Fibroblast of lung (primary cell): ENCODE data around the gene FHAD1. TPM values are rescaled to one million over a fixed set of nuclear protein-coding genes. Genes with fewer than 3 reads are reported as not detected.

ENCODE experiments used
- DNase-seq, 2 donors: peaks; one replicate each; pipeline versions ENCODE4 v3.0.0 to v3.0.0-alpha.2; 2010; ENCODE audit warnings: low read depth in 2 of 2
- H2AFZ ChIP-seq: 2 replicates; pipeline ENCODE4 v1.5.1; 2012; ENCODE audit warnings: low read length, control low read depth, inconsistent platforms
- H3K27ac ChIP-seq: 2 replicates; pipeline ENCODE4 v1.5.1; 2011; ENCODE audit warnings: low read length, control low read depth; ENCODE audit not compliant: insufficient read depth
- H3K27me3 ChIP-seq: 2 replicates; pipeline ENCODE4 v1.5.1; 2011; ENCODE audit warnings: mild to moderate bottlenecking, low read length; ENCODE audit not compliant: control insufficient read depth, insufficient read depth
- H3K36me3 ChIP-seq: 2 replicates; pipeline ENCODE4 v1.5.1; 2011; ENCODE audit warnings: low read length; ENCODE audit not compliant: control insufficient read depth, insufficient read depth
- H3K4me1 ChIP-seq: 2 replicates; pipeline ENCODE4 v1.5.1; 2011; ENCODE audit warnings: low read length; ENCODE audit not compliant: control insufficient read depth, insufficient read depth; ENCODE audit errors: extremely low read depth
- H3K4me2 ChIP-seq: 2 replicates; pipeline ENCODE4 v1.5.1; 2011; ENCODE audit warnings: low read length, control low read depth; ENCODE audit not compliant: insufficient read depth; ENCODE audit errors: extremely low read depth
- H3K4me3 ChIP-seq, 4 experiments: fragments of 200-600 bp in 1 of 4; sonication (generic) in 1 of 4; replicated peaks in 1 of 4; 2 replicates each; pipeline ENCODE4 v1.5.1; 2011 to 2016; ENCODE audit warnings: low read length in 4 of 4, low read depth in 3 of 4, mild to moderate bottlenecking in 3 of 4, control low read depth in 2 of 4, inconsistent platforms in 1 of 4, mixed read lengths in 1 of 4; ENCODE audit not compliant: insufficient read depth in 1 of 4; ENCODE audit errors: control extremely low read depth in 1 of 4
- H3K79me2 ChIP-seq: 2 replicates; pipeline ENCODE4 v1.5.1; 2012; ENCODE audit warnings: mild to moderate bottlenecking, low read length, inconsistent platforms; ENCODE audit not compliant: control insufficient read depth, insufficient read depth
- H3K9ac ChIP-seq: 2 replicates; pipeline ENCODE4 v1.5.1; 2011; ENCODE audit warnings: mild to moderate bottlenecking, low read length, control low read depth; ENCODE audit not compliant: insufficient read depth
- H3K9me3 ChIP-seq: 2 replicates; pipeline ENCODE4 v1.5.1; 2012; ENCODE audit warnings: low read depth, low read length; ENCODE audit not compliant: control insufficient read depth, insufficient read depth
- H4K20me1 ChIP-seq: 2 replicates; pipeline ENCODE4 v1.5.1; 2011; ENCODE audit warnings: low read length; ENCODE audit not compliant: control insufficient read depth, insufficient read depth; ENCODE audit errors: extremely low read depth
- CTCF ChIP-seq, 2 donors: IDR thresholded peaks in 1 of 2; conservative IDR thresholded peaks in 1 of 2; 1 replicate in 1 of 2; 2 replicates in 1 of 2; pipeline ENCODE4 v1.5.1; 2011 to 2012; ENCODE audit warnings: low read length in 2 of 2, control low read depth in 1 of 2, inconsistent platforms in 1 of 2, low read depth in 1 of 2, mild to moderate bottlenecking in 1 of 2
- EZH2 ChIP-seq: IDR thresholded peaks from 2 replicates; pipeline ENCODE4 v1.5.1; 2012; ENCODE audit warnings: low read length, control low read depth, mild to moderate bottlenecking; ENCODE audit errors: missing control alignments
- polyA plus RNA-seq, 2 donors: library from polyadenylated mRNA; depleted of rRNA in 1 of 2; stranded (reverse) in 1 of 2; unstranded in 1 of 2; fragments of >200 nt; gene quantifications; 2 replicates each; pipeline ENCODE4 v1.2.1, GENCODE V29; 2011 to 2012; ENCODE audit warnings: missing spikeins in 1 of 2
- total RNA-seq: library from RNA; depleted of rRNA; stranded (reverse); fragments of >200 nt; gene quantifications from 2 replicates; pipeline ENCODE4 v1.2.1, GENCODE V29; 2014

Gene FHAD1
- total and polyA plus RNA-seq, 2 donors (not counting 1 experiment from before 2014, with no cell fraction given) = 0.09 to 0.66 TPM

DNA sequence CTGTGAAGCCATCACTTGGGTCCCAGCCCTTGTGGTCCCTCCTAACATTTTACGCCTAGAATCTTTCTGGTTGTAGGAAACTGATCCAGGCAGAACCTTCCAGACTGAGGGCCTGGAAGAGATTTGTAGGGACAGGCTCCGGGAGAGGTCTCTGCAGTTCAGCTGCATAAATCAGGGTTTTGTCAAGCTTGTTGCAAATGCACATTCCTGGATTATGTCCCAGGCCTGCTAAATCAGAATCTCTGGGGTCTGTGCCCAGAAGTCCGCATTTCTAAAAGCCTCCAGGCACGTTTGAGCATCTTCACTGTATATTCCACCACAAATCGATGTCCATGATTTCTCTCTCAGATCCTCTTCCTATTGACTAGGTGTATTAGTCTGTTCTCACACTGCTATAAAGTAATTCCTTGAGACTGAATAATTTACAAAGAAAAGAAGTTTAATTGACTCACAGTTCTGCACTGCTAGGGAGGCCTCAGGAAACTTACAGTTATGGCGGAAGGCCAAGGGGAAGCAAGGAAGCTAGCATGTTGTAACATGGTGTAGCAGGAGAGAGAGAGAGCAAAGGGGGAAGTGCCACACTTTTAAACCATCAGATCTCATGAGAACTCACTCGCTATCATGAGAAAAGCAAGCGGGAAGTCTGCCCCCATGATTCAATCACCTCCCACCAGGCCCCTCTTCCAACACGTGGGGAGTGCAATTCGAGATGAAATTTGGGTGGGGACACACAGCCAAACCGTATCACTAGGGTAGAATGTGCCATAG, 1.2 kb upstream of the FHAD1 start:
- no peak overlapping the region for H3K4me3 ChIP-seq
- peak; percentile 44 to 51 for DNase-seq
- no peaks in the 10 kb centered on the region for H4K20me1 ChIP-seq
- H3K27me3 ChIP-seq = peaks cover 6% of the 10 kb centered on the region
- H3K9ac ChIP-seq = no peak overlapping the region
- H3K9me3 ChIP-seq = no peaks in the 10 kb centered on the region
- no peaks in the 10 kb centered on the region for H3K36me3 ChIP-seq
- H3K79me2 ChIP-seq = no peaks in the 10 kb centered on the region
- TF ChIP-seq EZH2 (no peak), CTCF (conservative IDR thresholded peaks at IDR 0.05 in 1 of 2, IDR thresholded peaks at IDR 0.05 in 1 of 2; ENCODE audit: low read depth in 1 of 2, low read length in 2 of 2) (no peak)
- no peak overlapping the region for H2AFZ ChIP-seq
- H3K27ac ChIP-seq = no peak overlapping the region
- peaks cover 10% of the 10 kb centered on the region for H3K4me1 ChIP-seq
- H3K4me2 ChIP-seq = no peak overlapping the region

- no peak overlapping the region for H2AFZ ChIP-seq
- H3K79me2 ChIP-seq = no peaks in the 10 kb centered on the region
- no peak for DNase-seq
- H3K27ac ChIP-seq = no peak overlapping the region
- H3K9me3 ChIP-seq = no peaks in the 10 kb centered on the region
- no peaks in the 10 kb centered on the region for H4K20me1 ChIP-seq
- H3K4me2 ChIP-seq = no peak overlapping the region
- no peak for TF ChIP-seq CTCF (conservative IDR thresholded peaks at IDR 0.05 in 1 of 2, IDR thresholded peaks at IDR 0.05 in 1 of 2; ENCODE audit: low read depth in 1 of 2, low read length in 2 of 2)
- TF ChIP-seq EZH2 = no peak
- no peaks in the 10 kb centered on the region for H3K36me3 ChIP-seq
- H3K4me1 ChIP-seq = peaks cover 10% of the 10 kb centered on the region
- no peak overlapping the region for H3K9ac ChIP-seq
- no peak overlapping the region for H3K4me3 ChIP-seq
- peaks cover 12% of the 10 kb centered on the region for H3K27me3 ChIP-seq
These were observed 1.2 kb downstream of the FHAD1 start for GRCh38 chr1:15248216-15248615.

DNA sequence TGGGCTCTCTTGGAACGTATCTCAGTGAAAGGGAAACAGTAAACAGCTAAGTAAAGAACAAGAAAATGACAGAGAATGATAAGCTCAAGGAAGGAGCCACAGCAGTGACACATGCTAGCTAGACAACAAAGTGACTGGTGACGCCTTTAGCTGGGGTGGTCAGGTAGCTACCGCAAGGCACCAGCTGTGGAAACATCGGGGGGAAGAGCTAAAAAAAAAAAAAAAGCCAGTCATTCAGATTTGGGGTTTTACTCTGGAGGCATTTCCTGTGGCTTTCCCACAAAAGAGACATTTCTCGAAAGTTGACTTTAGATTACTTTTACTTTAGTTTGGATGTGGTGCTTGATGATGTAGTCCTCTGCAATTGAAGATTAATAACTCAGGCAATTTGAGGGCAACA, 2.1 kb downstream of the FHAD1 start:
- Histone ChIP-seq H3K9me3 (no peaks in the 10 kb centered on the region), H3K4me2 (no peak overlapping the region), H3K4me3 (no peak overlapping the region), H3K27me3 (peaks cover 10% of the 10 kb centered on the region), H3K4me1 (peaks cover 10% of the 10 kb centered on the region), H3K9ac (no peak overlapping the region), H3K79me2 (no peaks in the 10 kb centered on the region), H3K36me3 (no peaks in the 10 kb centered on the region), H3K27ac (no peak overlapping the region), H2AFZ (no peak overlapping the region), H4K20me1 (no peaks in the 10 kb centered on the region)
- peak in 1 of 2 donors; percentile 39 for DNase-seq
- no peak for TF ChIP-seq EZH2
- no peak for TF ChIP-seq CTCF (conservative IDR thresholded peaks at IDR 0.05 in 1 of 2, IDR thresholded peaks at IDR 0.05 in 1 of 2; ENCODE audit: low read depth in 1 of 2, low read length in 2 of 2)
